Thyroid gland (tissue), 4 donors: ENCODE results near the gene CORT.

Experiments
- POLR2A ChIP-seq, 2 donors: fragments of 450-650 bp; IDR thresholded peaks; one replicate each; pipeline ENCODE4 v1.6.1; 2017; ENCODE audit warnings: antibody characterized with exemption in 2 of 2, mild to moderate bottlenecking in 2 of 2, moderate library complexity in 1 of 2
- TF ChIP-seq, protein P1 (sequence below), 6 experiments: fragments of 200-600 bp in 3 of 6; fragments of 450-650 bp in 3 of 6; sonication (generic) in 3 of 6; IDR thresholded peaks; one replicate each; pipeline ENCODE4 v1.5.1; 2016 to 2019; ENCODE audit warnings: antibody characterized with exemption in 6 of 6, mild to moderate bottlenecking in 2 of 6, inconsistent platforms in 1 of 6, moderate library complexity in 1 of 6

DNA sequence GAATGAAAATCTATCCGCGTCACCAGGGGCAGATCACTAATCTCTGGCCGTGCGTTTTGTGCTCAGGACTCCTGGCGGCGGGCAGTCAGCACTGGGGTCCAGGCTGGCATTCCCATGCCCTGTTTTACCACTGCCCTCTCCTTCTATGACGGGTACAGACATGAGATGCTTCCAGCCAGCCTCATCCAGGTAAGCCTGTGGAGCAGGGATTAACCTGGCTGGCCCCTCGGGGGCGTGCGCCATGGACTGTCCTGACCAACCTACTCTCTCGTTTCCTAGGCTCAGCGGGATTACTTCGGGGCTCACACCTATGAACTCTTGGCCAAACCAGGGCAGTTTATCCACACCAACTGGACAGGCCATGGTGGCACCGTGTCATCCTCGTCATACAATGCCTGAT is 30.5 kb upstream of the CORT start:
- TF ChIP-seq, protein P1, sequence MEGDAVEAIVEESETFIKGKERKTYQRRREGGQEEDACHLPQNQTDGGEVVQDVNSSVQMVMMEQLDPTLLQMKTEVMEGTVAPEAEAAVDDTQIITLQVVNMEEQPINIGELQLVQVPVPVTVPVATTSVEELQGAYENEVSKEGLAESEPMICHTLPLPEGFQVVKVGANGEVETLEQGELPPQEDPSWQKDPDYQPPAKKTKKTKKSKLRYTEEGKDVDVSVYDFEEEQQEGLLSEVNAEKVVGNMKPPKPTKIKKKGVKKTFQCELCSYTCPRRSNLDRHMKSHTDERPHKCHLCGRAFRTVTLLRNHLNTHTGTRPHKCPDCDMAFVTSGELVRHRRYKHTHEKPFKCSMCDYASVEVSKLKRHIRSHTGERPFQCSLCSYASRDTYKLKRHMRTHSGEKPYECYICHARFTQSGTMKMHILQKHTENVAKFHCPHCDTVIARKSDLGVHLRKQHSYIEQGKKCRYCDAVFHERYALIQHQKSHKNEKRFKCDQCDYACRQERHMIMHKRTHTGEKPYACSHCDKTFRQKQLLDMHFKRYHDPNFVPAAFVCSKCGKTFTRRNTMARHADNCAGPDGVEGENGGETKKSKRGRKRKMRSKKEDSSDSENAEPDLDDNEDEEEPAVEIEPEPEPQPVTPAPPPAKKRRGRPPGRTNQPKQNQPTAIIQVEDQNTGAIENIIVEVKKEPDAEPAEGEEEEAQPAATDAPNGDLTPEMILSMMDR (IDR thresholded peaks at IDR 0.05) = no peak
- TF ChIP-seq POLR2A (IDR thresholded peaks at IDR 0.05) = no peak
